Measurements from ENCODE around the gene NUDCD3.

NUDCD3 gene

GRCh38 chr7:44524811-44525388 is 34.4 kb upstream of the NUDCD3 start:
- no peaks in the 10 kb centered on the region for H3K4me1 ChIP-seq (ENCODE audit: insufficient read depth, low read length, poor library complexity, severe bottlenecking)
- H2AFZ ChIP-seq (ENCODE audit: low read length) = no peak overlapping the region
- no peaks in the 10 kb centered on the region for H4K20me1 ChIP-seq (ENCODE audit: insufficient read depth, low read length, poor library complexity, severe bottlenecking)
- no peaks in the 10 kb centered on the region for H3F3A ChIP-seq (ENCODE audit: low read depth)
- H3K9ac ChIP-seq (ENCODE audit: low read depth, low read length, poor library complexity, severe bottlenecking) = no peak overlapping the region
- no peaks in the 10 kb centered on the region for H3K36me3 ChIP-seq (ENCODE audit: insufficient read depth, low read length)
- H3K9me2 ChIP-seq (replicated peaks; ENCODE audit: low read depth, low read length) = no peaks in the 10 kb centered on the region
- H3K4me2 ChIP-seq (ENCODE audit: low read depth, low read length, poor library complexity, severe bottlenecking) = no peak overlapping the region
- H3K4me3 ChIP-seq (ENCODE audit: low read length, poor library complexity, severe bottlenecking) = no peak overlapping the region
- no peaks in the 10 kb centered on the region for H3K9me3 ChIP-seq (ENCODE audit: insufficient read depth, low read depth, low read length)
- no peaks in the 10 kb centered on the region for H3K27me3 ChIP-seq (ENCODE audit: insufficient read depth, low read length, poor library complexity, severe bottlenecking)
- no peak for TF ChIP-seq CTCF (conservative IDR thresholded peaks at IDR 0.05; ENCODE audit: low read length)
- TF ChIP-seq EZH2phosphoT487 (IDR thresholded peaks at IDR 0.05; ENCODE audit: borderline replicate concordance) = no peak
- no peaks in the 10 kb centered on the region for H3K79me2 ChIP-seq (ENCODE audit: insufficient read depth, low read length)

- Histone ChIP-seq H3K79me2 (ENCODE audit: insufficient read depth, low read length) (no peaks in the 10 kb centered on the region), H3K9me2 (replicated peaks; ENCODE audit: low read depth, low read length) (no peaks in the 10 kb centered on the region), H3K36me3 (ENCODE audit: insufficient read depth, low read length) (no peaks in the 10 kb centered on the region), H3K4me2 (ENCODE audit: low read depth, low read length, poor library complexity, severe bottlenecking) (no peak overlapping the region), H3F3A (ENCODE audit: low read depth) (no peaks in the 10 kb centered on the region), H3K27me3 (ENCODE audit: insufficient read depth, low read length, poor library complexity, severe bottlenecking) (no peaks in the 10 kb centered on the region), H3K9me3 (ENCODE audit: insufficient read depth, low read depth, low read length) (no peaks in the 10 kb centered on the region), H2AFZ (ENCODE audit: low read length) (no peak overlapping the region), H3K4me1 (ENCODE audit: insufficient read depth, low read length, poor library complexity, severe bottlenecking) (no peaks in the 10 kb centered on the region), H4K20me1 (ENCODE audit: insufficient read depth, low read length, poor library complexity, severe bottlenecking) (no peaks in the 10 kb centered on the region), H3K9ac (ENCODE audit: low read depth, low read length, poor library complexity, severe bottlenecking) (no peak overlapping the region), H3K4me3 (ENCODE audit: low read length, poor library complexity, severe bottlenecking) (no peak overlapping the region)
- TF ChIP-seq EZH2phosphoT487 (IDR thresholded peaks at IDR 0.05; ENCODE audit: borderline replicate concordance) (no peak), CTCF (conservative IDR thresholded peaks at IDR 0.05; ENCODE audit: low read length) (no peak)
Observed at GRCh38 chr7:44522315-44522714, 31.9 kb upstream of the NUDCD3 start.

GRCh38 chr7:44521347-44522095 is 31.1 kb upstream of the NUDCD3 start:
- Histone ChIP-seq H3K9me2 (replicated peaks; ENCODE audit: low read depth, low read length) (no peaks in the 10 kb centered on the region), H3K9me3 (ENCODE audit: insufficient read depth, low read depth, low read length) (no peaks in the 10 kb centered on the region), H3K4me1 (ENCODE audit: insufficient read depth, low read length, poor library complexity, severe bottlenecking) (no peaks in the 10 kb centered on the region), H4K20me1 (ENCODE audit: insufficient read depth, low read length, poor library complexity, severe bottlenecking) (no peaks in the 10 kb centered on the region), H2AFZ (ENCODE audit: low read length) (no peak overlapping the region), H3K4me2 (ENCODE audit: low read depth, low read length, poor library complexity, severe bottlenecking) (no peak overlapping the region), H3K27me3 (ENCODE audit: insufficient read depth, low read length, poor library complexity, severe bottlenecking) (no peaks in the 10 kb centered on the region), H3K9ac (ENCODE audit: low read depth, low read length, poor library complexity, severe bottlenecking) (no peak overlapping the region), H3F3A (ENCODE audit: low read depth) (no peaks in the 10 kb centered on the region), H3K36me3 (ENCODE audit: insufficient read depth, low read length) (no peaks in the 10 kb centered on the region), H3K79me2 (ENCODE audit: insufficient read depth, low read length) (no peaks in the 10 kb centered on the region), H3K4me3 (ENCODE audit: low read length, poor library complexity, severe bottlenecking) (no peak overlapping the region)
- TF ChIP-seq EZH2phosphoT487 (IDR thresholded peaks at IDR 0.05; ENCODE audit: borderline replicate concordance) (no peak), CTCF (conservative IDR thresholded peaks at IDR 0.05; ENCODE audit: low read length) (no peak)
